BLaER1 (cell line): ENCODE results near the gene VIPR2.

Source experiments
- H3K27ac ChIP-seq: shearing (Covaris generic); formaldehyde crosslinking; 2 replicates; pipeline ENCODE4 v1.8.1; 2022
- H3K27me3 ChIP-seq: shearing (Covaris generic); formaldehyde crosslinking; 2 replicates; pipeline ENCODE4 v1.8.1; 2022
- H3K36me3 ChIP-seq: shearing (Covaris generic); formaldehyde crosslinking; 2 replicates; pipeline ENCODE4 v1.8.1; 2022
- H3K4me1 ChIP-seq: shearing (Covaris generic); formaldehyde crosslinking; 2 replicates; pipeline ENCODE4 v1.8.1; 2022
- H3K4me2 ChIP-seq: shearing (Covaris generic); formaldehyde crosslinking; 2 replicates; pipeline ENCODE4 v1.8.1; 2022
- H3K4me3 ChIP-seq: shearing (Covaris generic); formaldehyde crosslinking; 2 replicates; pipeline ENCODE4 v1.8.1; 2022
- H3K9ac ChIP-seq: shearing (Covaris generic); formaldehyde crosslinking; 2 replicates; pipeline ENCODE4 v1.8.1; 2022
- H3K9me3 ChIP-seq: shearing (Covaris generic); formaldehyde crosslinking; 2 replicates; pipeline ENCODE4 v1.8.1; 2022
- H4K20me1 ChIP-seq: shearing (Covaris generic); formaldehyde crosslinking; 2 replicates; pipeline ENCODE4 v1.8.1; 2022
- Cebpa-rat ChIP-seq: shearing (Covaris generic); IDR thresholded peaks from 2 replicates; pipeline ENCODE4 v1.8.1; 2022

Gene VIPR2

DNA sequence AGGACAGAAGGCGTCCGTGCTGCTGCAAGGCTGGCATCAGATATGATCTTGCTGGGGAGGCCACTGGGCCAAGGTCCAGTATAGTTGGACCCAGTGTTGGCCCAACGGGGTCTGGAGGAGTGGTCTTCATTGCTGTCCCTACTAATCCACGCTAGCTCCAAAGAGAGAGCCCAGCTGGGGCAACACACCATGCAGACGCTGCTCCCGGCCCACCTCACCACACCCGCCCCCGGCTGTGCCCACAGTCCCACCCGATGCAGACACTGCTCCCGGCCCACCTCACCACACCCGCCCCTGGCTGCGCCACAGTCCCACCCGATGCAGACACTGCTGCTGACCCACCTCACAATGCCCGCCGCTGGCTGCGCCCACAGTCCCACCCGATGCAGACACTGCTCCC, 121.5 kb downstream of the VIPR2 start:
- H3K27ac ChIP-seq = no peak overlapping the region
- H3K4me3 ChIP-seq = no peak overlapping the region
- H3K4me1 ChIP-seq = peaks cover 63% of the 10 kb centered on the region
- H3K9ac ChIP-seq = no peak overlapping the region
- H3K36me3 ChIP-seq = peaks cover 8% of the 10 kb centered on the region; the same call in 1 of the 2 replicates
- no peaks in the 10 kb centered on the region; the same call in 1 of the 2 replicates for H4K20me1 ChIP-seq
- peaks cover 13% of the 10 kb centered on the region for H3K9me3 ChIP-seq
- H3K27me3 ChIP-seq = peaks cover 40% of the 10 kb centered on the region
- no peak for TF ChIP-seq Cebpa-rat
- H3K4me2 ChIP-seq = no peak overlapping the region

DNA sequence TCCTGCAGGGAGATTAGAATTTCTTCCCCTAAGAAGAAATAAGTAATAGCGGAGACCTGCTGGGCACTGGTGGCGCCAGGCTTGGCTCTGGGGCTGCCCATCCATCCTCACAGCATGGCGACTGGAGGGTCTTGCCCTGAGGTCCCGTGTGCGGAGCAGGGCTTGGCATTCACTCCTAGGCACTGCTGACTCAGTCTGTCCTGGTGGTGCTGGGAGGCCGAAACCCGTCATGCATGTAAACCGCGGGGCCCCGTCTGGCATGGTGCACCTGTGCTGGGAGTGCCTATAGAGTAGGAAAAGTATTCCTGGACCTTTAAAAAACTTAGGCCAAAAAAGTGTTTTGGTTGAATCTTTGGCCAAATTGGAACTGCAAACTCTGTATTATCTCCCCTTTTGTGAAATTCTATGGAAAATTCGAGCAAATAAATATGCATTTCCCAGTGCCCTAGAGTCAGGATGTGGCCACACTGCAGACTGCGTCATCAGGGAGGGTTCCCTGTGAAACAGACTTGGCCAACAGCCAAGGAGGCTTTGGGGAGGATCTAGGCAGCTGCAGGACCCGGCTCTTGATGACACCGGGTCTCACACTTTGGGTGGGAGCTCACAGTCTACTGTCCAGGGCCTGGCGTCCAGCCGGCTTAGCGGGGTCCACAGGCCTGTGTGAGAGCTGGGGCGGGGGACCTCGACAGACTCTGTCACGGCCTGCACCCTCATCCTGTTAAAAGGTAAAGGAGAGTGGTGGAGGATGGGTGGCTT, 122.3 kb downstream of the VIPR2 start:
- no peaks in the 10 kb centered on the region; the same call in 1 of the 2 replicates for H4K20me1 ChIP-seq
- H3K27me3 ChIP-seq = peaks cover 32% of the 10 kb centered on the region
- H3K9ac ChIP-seq = no peak overlapping the region
- peak overlapping the region; percentile 16; the same call in 1 of the 2 replicates for H3K4me2 ChIP-seq
- H3K36me3 ChIP-seq = peaks cover 8% of the 10 kb centered on the region; the same call in 1 of the 2 replicates
- peaks cover 13% of the 10 kb centered on the region for H3K9me3 ChIP-seq
- H3K27ac ChIP-seq = no peak overlapping the region
- TF ChIP-seq Cebpa-rat = no peak
- H3K4me1 ChIP-seq = peaks cover 63% of the 10 kb centered on the region
- H3K4me3 ChIP-seq = no peak overlapping the region

DNA sequence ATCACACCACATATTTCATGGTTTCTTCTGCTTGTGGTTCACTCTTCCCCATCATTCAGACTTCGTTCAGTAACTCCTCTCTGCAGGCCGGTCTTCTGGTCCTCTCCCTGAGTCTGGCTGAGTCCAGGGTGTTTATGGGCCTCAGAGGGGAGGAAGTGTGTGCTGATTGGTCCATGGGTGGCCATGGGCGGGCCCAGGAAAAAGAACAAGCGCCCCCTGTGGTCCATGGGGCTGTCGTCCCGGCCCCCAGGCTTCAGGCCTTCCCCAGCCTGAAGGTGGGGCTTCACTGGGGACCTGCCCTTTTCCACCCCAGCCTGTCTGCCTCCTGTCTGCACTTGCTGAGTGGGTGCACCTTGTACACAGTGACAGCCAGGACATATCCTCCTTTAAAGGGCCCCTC, 123.7 kb downstream of the VIPR2 start:
- Histone ChIP-seq H3K9me3 (peaks cover 13% of the 10 kb centered on the region), H3K9ac (no peak overlapping the region), H4K20me1 (no peaks in the 10 kb centered on the region), H3K27me3 (peaks cover 18% of the 10 kb centered on the region), H3K4me2 (no peak overlapping the region), H3K4me3 (no peak overlapping the region), H3K4me1 (peaks cover 63% of the 10 kb centered on the region), H3K27ac (no peak overlapping the region), H3K36me3 (peaks cover 8% of the 10 kb centered on the region; the same call in 1 of the 2 replicates)
- TF ChIP-seq Cebpa-rat = no peak

DNA sequence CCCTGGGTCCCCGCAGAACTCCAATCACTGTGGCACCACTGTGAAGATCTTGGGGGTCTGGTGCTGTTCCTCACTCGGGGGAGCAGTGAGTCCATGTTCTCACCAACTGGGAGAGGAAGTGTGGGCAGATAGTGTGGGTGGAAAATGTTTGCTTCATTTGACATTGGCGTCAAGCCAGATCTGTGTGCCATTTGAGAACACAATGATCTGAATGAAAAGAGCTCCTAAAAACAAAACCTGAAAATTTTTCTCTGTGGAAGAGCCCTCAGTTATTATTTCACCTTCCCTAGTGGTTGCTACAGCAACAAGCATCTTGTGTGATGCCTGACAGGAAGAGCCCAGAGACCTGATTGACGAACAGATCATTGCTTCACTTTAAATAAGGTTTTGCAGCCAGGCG, 125.6 kb downstream of the VIPR2 start:
- peak overlapping the region; percentile 88 for H3K4me2 ChIP-seq
- no peaks in the 10 kb centered on the region for H4K20me1 ChIP-seq
- no peak for TF ChIP-seq Cebpa-rat
- peaks cover 8% of the 10 kb centered on the region; the same call in 1 of the 2 replicates for H3K36me3 ChIP-seq
- H3K4me3 ChIP-seq = peak overlapping the region; percentile 39; the same call in 1 of the 2 replicates
- no peak overlapping the region for H3K27ac ChIP-seq
- peaks cover 68% of the 10 kb centered on the region for H3K4me1 ChIP-seq
- H3K27me3 ChIP-seq = no peaks in the 10 kb centered on the region
- 0 out of 2 replicates have a peak overlapping the region, but pooled peaks have one; percentile 41 for H3K9ac ChIP-seq
- peaks cover 13% of the 10 kb centered on the region for H3K9me3 ChIP-seq

DNA sequence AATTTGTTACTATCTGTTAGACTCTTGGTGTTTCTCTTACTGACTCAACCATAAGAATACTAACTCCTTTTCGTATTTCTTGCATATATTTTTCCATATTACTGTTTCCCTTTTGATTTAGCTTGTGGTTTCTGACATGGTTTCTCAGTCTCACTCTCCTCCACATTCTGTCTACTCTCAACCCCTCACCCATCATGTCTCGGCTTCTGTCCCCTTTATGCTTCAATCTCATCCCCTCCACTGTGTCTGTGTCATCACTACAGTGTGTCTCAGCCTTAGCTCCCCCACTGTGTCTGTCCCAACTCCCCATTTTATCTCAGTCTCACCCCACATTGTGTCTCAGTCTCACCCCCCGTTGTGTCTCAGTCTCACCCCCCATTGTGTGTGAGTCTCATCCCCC, 126.9 kb downstream of the VIPR2 start:
- H3K4me3 ChIP-seq = peak overlapping the region; percentile 55; the same call in 1 of the 2 replicates
- peak overlapping the region; percentile 79; the same call in 1 of the 2 replicates for H3K9ac ChIP-seq
- peaks cover 81% of the 10 kb centered on the region for H3K4me1 ChIP-seq
- H4K20me1 ChIP-seq = no peaks in the 10 kb centered on the region
- no peak for TF ChIP-seq Cebpa-rat
- no peaks in the 10 kb centered on the region for H3K27me3 ChIP-seq
- H3K36me3 ChIP-seq = peaks cover 8% of the 10 kb centered on the region; the same call in 1 of the 2 replicates
- H3K9me3 ChIP-seq = peaks cover 13% of the 10 kb centered on the region
- H3K27ac ChIP-seq = peak overlapping the region; percentile 97
- peak overlapping the region; percentile 88 for H3K4me2 ChIP-seq

DNA sequence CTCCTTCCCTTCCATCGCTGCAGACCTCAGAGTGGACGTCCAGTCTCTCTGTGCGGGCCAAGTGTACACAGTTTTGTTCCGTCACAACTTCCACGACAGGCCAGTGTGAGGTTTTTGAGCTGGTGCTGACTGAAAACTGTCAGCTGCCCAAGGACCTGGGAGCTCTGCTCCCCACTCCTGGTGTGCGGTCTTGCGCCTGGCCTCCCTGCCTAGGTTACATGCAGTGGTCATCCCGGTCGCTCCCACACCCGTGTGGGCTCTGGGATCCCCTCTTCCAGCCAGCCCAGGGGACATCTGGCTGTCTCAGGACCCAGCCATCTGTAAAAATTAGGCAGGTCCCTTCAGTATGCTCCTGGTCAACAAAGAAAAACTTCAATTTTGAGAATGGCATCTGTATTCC, 127.5 kb downstream of the VIPR2 start:
- peaks cover 13% of the 10 kb centered on the region for H3K9me3 ChIP-seq
- H3K4me2 ChIP-seq = peak overlapping the region; percentile 88
- no peaks in the 10 kb centered on the region for H4K20me1 ChIP-seq
- peak overlapping the region; percentile 79 for H3K9ac ChIP-seq
- H3K27me3 ChIP-seq = no peaks in the 10 kb centered on the region
- peak overlapping the region; percentile 55; the same call in 1 of the 2 replicates for H3K4me3 ChIP-seq
- H3K36me3 ChIP-seq = peaks cover 8% of the 10 kb centered on the region; the same call in 1 of the 2 replicates
- H3K4me1 ChIP-seq = peaks cover 81% of the 10 kb centered on the region
- no peak for TF ChIP-seq Cebpa-rat
- peak overlapping the region; percentile 97 for H3K27ac ChIP-seq

DNA sequence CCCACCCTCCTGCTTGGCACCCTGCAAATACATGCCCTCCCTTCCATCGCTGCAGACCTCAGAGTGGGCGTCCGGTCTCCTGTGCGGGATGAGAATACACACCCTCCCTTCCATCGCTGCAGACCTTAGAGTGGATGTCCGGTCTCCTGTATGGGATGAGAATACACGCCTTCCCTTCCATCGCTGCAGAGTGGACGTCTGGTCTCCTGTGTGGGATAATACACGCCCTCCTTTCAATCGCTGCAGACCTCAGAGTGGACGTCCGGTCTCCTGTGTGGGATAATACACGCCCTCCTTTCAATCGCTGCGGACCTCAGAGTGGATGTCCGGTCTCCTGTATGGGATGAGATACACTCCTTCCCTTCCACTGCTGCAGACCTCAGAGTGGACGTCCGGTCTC, 128.1 kb downstream of the VIPR2 start:
- H3K4me3 ChIP-seq = peak overlapping the region; percentile 55; the same call in 1 of the 2 replicates
- H4K20me1 ChIP-seq = no peaks in the 10 kb centered on the region
- no peaks in the 10 kb centered on the region for H3K27me3 ChIP-seq
- H3K36me3 ChIP-seq = peaks cover 8% of the 10 kb centered on the region; the same call in 1 of the 2 replicates
- peaks cover 13% of the 10 kb centered on the region for H3K9me3 ChIP-seq
- TF ChIP-seq Cebpa-rat = no peak
- H3K4me1 ChIP-seq = peaks cover 85% of the 10 kb centered on the region
- H3K4me2 ChIP-seq = peak overlapping the region; percentile 88
- H3K27ac ChIP-seq = peak overlapping the region; percentile 97
- H3K9ac ChIP-seq = peak overlapping the region; percentile 79

DNA sequence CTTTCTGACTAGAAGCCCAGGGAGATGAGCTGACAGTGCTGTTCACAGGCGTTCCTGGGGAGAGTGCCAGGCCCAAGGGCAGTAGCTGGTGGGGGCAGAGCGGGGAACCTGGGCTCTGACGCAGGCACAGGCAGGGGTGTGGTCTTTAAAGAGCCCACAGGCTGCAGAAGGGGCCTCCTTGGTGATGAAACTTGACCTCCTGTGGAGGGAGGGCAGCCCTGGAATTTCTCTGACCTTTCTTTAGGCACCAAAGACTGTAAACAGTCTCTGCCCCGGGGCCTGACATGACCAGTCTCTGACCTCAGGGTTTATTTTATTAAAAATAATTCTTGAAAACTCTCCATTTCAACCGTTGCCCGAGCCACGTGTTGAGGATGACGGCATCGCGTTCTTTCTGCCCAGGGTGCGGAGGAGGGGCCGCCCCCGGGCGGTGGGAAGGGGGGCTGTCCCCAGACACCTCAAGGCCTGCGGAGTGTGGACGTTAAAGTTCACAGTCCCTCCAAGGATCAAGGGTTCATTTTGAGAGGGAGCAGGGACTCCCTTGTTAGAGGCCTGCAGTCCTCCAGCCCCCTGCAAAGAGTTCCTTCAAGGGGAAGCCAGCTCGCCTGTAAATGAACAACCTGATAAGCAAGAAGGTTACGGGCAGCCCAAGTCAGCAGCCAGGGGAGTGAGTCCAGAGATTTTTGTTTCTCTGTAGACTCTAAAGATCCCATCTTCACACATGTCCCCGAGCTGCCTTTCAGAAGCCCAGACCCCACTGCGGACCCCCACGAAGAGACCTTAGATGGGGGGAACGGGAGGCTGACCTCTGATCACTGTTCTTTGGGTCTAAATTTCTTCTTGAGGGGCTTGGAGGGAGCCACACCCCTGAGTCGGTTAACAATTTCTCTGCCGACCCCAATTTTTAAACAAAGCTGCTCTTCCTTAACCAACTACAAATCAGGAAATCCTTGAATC, 128.9 kb downstream of the VIPR2 start:
- H3K27me3 ChIP-seq = no peaks in the 10 kb centered on the region
- no peak for TF ChIP-seq Cebpa-rat
- peak overlapping the region; percentile 88 for H3K4me2 ChIP-seq
- peaks cover 6% of the 10 kb centered on the region for H3K9me3 ChIP-seq
- H3K4me3 ChIP-seq = peak overlapping the region; percentile 55
- peak overlapping the region; percentile 97 for H3K27ac ChIP-seq
- peaks cover 3% of the 10 kb centered on the region; the same call in 1 of the 2 replicates for H3K36me3 ChIP-seq
- H3K4me1 ChIP-seq = peaks cover 94% of the 10 kb centered on the region
- no peaks in the 10 kb centered on the region for H4K20me1 ChIP-seq
- H3K9ac ChIP-seq = peak overlapping the region; percentile 79

DNA sequence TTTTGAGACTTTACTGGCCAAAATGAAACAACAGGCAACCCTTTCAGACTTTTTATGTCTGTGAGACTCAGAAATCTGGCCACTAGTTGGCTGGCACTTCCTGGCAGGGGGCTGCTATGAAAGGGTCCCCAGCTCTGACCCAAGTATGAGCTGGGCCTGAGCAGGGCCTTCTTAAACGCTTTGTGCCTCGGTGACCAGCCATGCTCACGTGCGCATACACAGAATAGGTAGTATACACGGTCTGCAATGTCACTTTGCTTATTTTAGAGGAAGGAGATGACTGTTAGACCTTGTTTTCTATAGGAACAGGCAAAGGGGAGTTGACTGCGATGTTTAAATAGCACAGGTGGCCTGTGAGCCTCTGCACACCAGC, 129.6 kb downstream of the VIPR2 start:
- no peak for TF ChIP-seq Cebpa-rat

More for the DNA sequence above, 129.6 kb downstream of the VIPR2 start:
- Histone ChIP-seq H3K27ac (peak overlapping the region; percentile 97), H3K9me3 (no peaks in the 10 kb centered on the region), H3K4me1 (peaks cover 100% of the 10 kb centered on the region), H3K27me3 (no peaks in the 10 kb centered on the region), H4K20me1 (no peaks in the 10 kb centered on the region), H3K36me3 (no peaks in the 10 kb centered on the region), H3K4me2 (peak overlapping the region; percentile 88), H3K9ac (peak overlapping the region; percentile 79), H3K4me3 (peak overlapping the region; percentile 55)
